Activated CD4-positive, alpha-beta memory T cell treated with anti-CD3 and anti-CD28 coated beads, Interleukin-2, amount 10 ng/mL, durations not matched to agents 7 days and 5 days (primary cell): ENCODE data around the gene C19orf73. TPM values are rescaled to one million over a fixed set of nuclear protein-coding genes. Genes with fewer than 3 reads are reported as not detected.

Experiments used
- CTCF ChIA-PET: fragments of 350-600 bp; sonication (Branson Sonifier 250); formaldehyde crosslinking; loops from one replicate; lab custom pipeline; 2021; ENCODE audit warnings: antibody characterized with exemption, inconsistent platforms; lab: Charles Lee
- POLR2A ChIA-PET: fragments of 350-600 bp; sonication (Branson Sonifier 250); formaldehyde crosslinking; loops from one replicate; lab custom pipeline; 2021; ENCODE audit warnings: antibody characterized with exemption; lab: Charles Lee
- DNase-seq: peaks from one replicate; pipeline ENCODE4 v3.0.0-alpha.2; 2020
- H3K27ac Mint-ChIP-seq: one replicate; pipeline ENCODE4 v1.8.0; 2021; ENCODE audit warnings: mild to moderate bottlenecking, mixed read lengths
- H3K27me3 Mint-ChIP-seq: one replicate; pipeline ENCODE4 v1.8.0; 2021; ENCODE audit warnings: mixed read lengths
- H3K36me3 Mint-ChIP-seq: one replicate; pipeline ENCODE4 v1.8.0; 2021; ENCODE audit warnings: low read depth, mixed read lengths
- H3K4me1 Mint-ChIP-seq: one replicate; pipeline ENCODE4 v1.8.0; 2021; ENCODE audit warnings: mixed read lengths
- H3K4me3 Mint-ChIP-seq: one replicate; pipeline ENCODE4 v1.8.0; 2021; ENCODE audit warnings: mild to moderate bottlenecking, mixed read lengths
- H3K9me3 Mint-ChIP-seq: one replicate; pipeline ENCODE4 v1.8.0; 2021; ENCODE audit warnings: mixed read lengths
- total RNA-seq, 2 experiments: library from RNA; stranded (reverse); gene quantifications; one replicate each; pipeline ENCODE4 v1.2.3, GENCODE V29; 2021

C19orf73 gene
- total RNA-seq, 2 experiments from 2014 or later, result 1.0 TPM

DNA sequence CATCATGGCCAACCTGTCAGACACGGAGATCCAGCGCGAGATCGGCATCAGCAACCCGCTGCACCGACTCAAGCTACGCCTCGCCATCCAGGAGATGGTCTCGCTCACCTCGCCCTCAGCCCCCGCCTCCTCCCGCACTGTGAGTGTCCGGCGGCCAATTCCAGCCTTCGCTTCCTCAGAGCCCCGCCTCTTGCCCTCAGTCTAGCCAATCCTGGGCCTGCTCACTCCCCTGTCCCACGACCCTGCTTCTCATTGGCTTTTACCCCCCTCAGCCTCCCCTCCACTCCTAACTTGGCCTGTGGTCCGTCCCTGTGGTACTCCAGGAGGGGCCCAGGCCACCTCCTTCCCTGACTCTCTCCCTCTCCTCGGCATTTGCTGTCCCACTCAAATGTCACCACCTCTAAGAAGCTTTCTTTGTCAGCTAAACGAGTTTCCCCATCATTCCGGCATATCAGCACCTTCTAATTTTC, 24.0 kb upstream of the C19orf73 start:
- Mint-ChIP-seq H3K4me1 (peaks cover 20% of the 10 kb centered on the region), H3K27me3 (peaks cover 26% of the 10 kb centered on the region), H3K27ac (no peak overlapping the region), H3K4me3 (peak overlapping the region; percentile 70), H3K9me3 (no peaks in the 10 kb centered on the region), H3K36me3 (no peaks in the 10 kb centered on the region)
- CTCF ChIA-PET, result interaction anchor here (0.6 to 1.1 kb wide), 3 partner anchors 45 to 751 kb away, joined by 3 to 6 read pairs (median 4); no protein-coding TSS in a partner anchor
- POLR2A ChIA-PET, result no interaction called here
- peak; percentile 74 for DNase-seq

DNA sequence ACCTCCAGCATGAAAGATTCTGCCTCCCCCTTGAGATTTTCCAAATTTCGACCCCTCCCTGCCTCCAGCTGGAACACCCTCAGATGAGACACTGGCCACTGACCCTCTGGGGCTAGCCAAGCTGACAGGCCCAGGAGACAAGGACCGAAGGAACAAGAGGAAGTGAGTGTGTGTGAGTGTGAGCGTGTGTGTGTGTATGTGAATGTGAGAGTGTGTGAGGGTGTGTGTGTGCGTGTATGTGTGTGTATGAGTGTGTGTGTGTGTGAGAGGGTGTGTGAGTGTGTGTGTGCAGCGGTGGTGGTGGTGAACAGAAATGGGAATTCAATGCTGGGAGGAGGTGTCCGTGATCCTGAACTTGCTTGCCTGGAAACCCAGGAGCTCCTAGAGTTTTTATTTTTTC, 22.4 kb upstream of the C19orf73 start:
- Mint-ChIP-seq H3K27me3 (peaks cover 16% of the 10 kb centered on the region), H3K27ac (no peak overlapping the region), H3K4me1 (peaks cover 20% of the 10 kb centered on the region), H3K9me3 (no peaks in the 10 kb centered on the region), H3K4me3 (no peak overlapping the region), H3K36me3 (no peaks in the 10 kb centered on the region)
- ChIA-PET POLR2A (no interaction called here), CTCF (interaction anchor here (1.0 kb wide), 1 partner anchor 27 kb away, joined by 4 read pairs; the partner anchor contains the start of gene LIN7B)
- no peak for DNase-seq

DNA sequence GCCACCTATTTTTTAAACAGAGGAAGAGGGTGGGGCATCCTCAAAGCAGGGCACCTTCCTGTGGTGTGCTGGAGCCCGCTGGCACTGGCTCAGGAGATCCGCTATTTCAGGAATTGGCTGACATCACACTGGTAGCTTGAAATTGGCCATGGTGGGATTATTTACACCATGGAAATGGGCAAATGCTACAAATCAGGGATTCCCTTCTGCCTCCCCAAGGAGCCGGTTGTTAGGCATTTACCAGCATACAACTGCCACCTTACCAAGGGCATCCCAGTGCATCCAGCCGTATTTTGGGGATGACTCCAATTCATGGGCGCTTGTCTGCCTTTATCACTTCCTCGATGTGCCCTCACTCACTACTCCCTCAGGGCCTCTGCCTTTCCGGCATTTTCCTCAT, 22.0 kb upstream of the C19orf73 start:
- Mint-ChIP-seq H3K4me3 (no peak overlapping the region), H3K27me3 (peaks cover 14% of the 10 kb centered on the region), H3K9me3 (no peaks in the 10 kb centered on the region), H3K36me3 (no peaks in the 10 kb centered on the region), H3K27ac (no peak overlapping the region), H3K4me1 (peaks cover 20% of the 10 kb centered on the region)
- no peak for DNase-seq
- ChIA-PET POLR2A (no interaction called here), CTCF (interaction anchor here (1.0 kb wide), 1 partner anchor 27 kb away, joined by 4 read pairs; the partner anchor contains the start of gene LIN7B)

DNA sequence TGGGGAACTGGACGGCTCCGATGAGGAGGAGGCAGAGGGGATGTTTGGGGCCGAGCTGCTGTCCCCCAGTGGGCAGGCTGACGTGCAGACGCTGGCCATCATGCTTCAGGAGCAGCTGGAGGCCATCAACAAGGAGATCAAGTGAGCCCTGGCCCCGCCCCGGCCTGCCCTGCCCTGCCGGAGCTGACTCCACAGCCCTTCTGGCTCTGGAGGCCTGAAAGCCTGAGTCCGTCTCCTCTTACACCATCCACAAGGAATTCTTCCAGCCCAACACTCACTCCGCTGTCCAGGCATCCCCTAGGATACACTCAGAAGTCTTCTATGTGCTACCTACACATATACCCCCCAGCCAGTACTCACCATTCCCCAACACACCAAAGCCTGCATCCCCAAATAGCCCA, 17.8 kb upstream of the C19orf73 start:
- no peak for DNase-seq
- no peak overlapping the region for H3K4me3 Mint-ChIP-seq
- H3K27me3 Mint-ChIP-seq, result peaks cover 10% of the 10 kb centered on the region
- no peaks in the 10 kb centered on the region for H3K9me3 Mint-ChIP-seq
- ChIA-PET POLR2A (no interaction called here), CTCF (interaction anchor here (0.9 kb wide), 1 partner anchor 23 kb away, joined by 7 read pairs; the partner anchor contains the start of gene LIN7B)
- no peak overlapping the region for H3K27ac Mint-ChIP-seq
- H3K36me3 Mint-ChIP-seq, result no peaks in the 10 kb centered on the region
- peaks cover 13% of the 10 kb centered on the region for H3K4me1 Mint-ChIP-seq

DNA sequence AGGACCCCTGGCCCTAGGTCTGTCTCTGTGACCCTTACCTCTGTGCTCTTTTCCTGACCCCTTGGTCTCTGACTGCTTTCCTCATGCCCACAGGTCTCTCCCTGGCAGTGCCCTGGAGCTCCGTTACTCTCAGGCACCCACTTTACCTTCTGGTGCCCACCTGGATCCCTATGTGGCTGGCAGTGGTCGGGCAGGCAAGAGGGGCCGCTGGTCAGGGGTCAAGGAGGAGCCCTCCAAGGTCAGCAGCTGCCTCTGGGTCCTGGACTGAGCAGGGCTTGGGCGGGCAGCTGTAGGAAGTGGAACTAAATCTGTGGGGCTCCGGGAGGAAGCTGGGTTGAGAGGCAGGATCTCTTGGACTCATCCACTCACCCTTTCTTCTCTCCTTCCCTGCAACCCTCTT, 16.7 kb upstream of the C19orf73 start:
- Mint-ChIP-seq H3K4me3 (no peak overlapping the region), H3K27ac (no peak overlapping the region), H3K36me3 (no peaks in the 10 kb centered on the region), H3K4me1 (peaks cover 8% of the 10 kb centered on the region), H3K9me3 (no peaks in the 10 kb centered on the region), H3K27me3 (peaks cover 6% of the 10 kb centered on the region)
- ChIA-PET CTCF (no interaction called here), POLR2A (interaction anchor here (1.2 kb wide), 1 partner anchor 29 kb away, joined by 3 read pairs; no protein-coding TSS in a partner anchor)
- no peak for DNase-seq

DNA sequence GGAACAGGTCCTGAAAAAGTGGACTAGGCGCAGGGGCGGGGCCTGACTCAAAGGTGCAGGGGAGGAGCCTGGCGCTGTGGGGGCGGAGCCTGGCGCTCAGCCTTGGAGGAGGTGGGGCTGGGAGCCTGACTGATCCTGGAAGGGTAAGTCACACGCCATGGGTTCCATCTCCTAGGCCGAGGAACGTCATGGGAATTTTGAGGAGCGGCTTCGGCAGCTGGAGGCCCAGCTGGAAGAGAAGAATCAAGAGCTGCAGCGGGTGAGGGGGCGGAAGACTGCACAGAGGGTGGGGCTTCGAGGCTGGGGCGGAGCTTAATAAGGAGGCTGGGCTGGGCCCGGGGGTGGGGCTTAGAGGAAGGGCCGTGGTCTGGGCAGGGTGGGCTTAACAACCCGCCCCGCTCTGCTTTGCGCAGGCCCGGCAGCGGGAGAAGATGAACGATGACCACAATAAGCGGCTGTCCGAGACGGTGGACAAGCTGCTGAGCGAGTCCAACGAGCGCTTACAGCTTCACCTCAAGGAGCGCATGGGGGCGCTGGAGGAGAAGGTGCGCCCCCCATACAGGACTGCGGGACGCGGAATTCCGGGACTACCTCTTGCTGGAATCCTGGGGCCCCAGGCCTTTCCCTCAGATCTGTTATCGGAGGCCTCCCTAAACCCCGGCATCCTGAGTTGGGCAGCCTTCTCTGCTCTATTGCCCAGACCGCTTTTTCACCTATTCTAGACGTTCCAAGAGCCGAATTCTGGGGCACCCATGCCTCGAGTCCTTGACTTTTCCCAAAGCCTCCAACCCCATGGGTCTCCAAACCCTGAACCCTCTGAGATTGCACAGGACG, 14.9 kb upstream of the C19orf73 start:
- ChIA-PET POLR2A (interaction anchor here (1.3 kb wide), 1 partner anchor 27 kb away, joined by 4 read pairs; no protein-coding TSS in a partner anchor), CTCF (interaction anchor here (1.0 kb wide), 2 partner anchors 74 to 140 kb away, joined by 3 to 4 read pairs; partner anchors contain the start of gene RUVBL2)
- no peaks in the 10 kb centered on the region for H3K36me3 Mint-ChIP-seq
- no peaks in the 10 kb centered on the region for H3K9me3 Mint-ChIP-seq
- H3K27ac Mint-ChIP-seq, result no peak overlapping the region
- peaks cover 10% of the 10 kb centered on the region for H3K27me3 Mint-ChIP-seq
- peak overlapping the region; percentile 24 for H3K4me3 Mint-ChIP-seq
- H3K4me1 Mint-ChIP-seq, result peaks cover 13% of the 10 kb centered on the region
- peak; percentile 55 for DNase-seq

DNA sequence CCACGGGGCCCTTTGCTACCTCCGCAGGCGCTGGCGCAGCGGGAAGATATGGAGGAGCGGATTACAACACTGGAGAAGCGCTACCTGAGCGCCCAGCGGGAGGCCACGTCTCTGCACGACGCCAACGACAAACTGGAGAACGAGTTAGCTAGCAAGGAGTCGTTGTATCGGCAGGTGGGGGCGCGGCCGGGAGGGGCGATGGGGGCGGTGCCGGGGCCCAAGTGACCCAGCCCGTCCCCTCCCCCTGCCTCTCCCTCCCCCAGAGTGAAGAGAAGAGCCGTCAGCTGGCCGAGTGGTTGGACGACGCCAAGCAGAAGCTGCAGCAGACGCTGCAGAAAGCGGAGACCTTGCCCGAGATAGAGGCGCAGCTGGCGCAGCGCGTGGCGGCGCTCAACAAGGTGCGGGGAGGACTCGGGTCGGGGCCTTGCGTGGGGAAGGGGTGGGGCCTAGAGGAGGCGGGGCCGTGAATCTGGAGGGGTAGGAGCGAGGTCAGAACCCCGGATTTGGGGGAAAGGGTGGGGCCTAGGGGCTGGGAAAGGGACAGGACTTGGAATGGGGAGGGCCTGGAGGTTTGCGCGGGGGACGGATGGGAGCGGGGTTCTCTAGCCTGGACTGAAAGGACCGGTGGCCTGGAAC, 14.1 kb upstream of the C19orf73 start:
- POLR2A ChIA-PET, result interaction anchor here (1.3 kb wide), 1 partner anchor 27 kb away, joined by 4 read pairs; no protein-coding TSS in a partner anchor
- Mint-ChIP-seq H3K27me3 (peaks cover 10% of the 10 kb centered on the region), H3K27ac (no peak overlapping the region), H3K9me3 (no peaks in the 10 kb centered on the region), H3K36me3 (no peaks in the 10 kb centered on the region), H3K4me1 (peaks cover 20% of the 10 kb centered on the region), H3K4me3 (peak overlapping the region; percentile 24)
- CTCF ChIA-PET, result interaction anchor here (1.0 kb wide), 1 partner anchor 75 kb away, joined by 3 read pairs; no protein-coding TSS in a partner anchor
- DNase-seq, result no peak

DNA sequence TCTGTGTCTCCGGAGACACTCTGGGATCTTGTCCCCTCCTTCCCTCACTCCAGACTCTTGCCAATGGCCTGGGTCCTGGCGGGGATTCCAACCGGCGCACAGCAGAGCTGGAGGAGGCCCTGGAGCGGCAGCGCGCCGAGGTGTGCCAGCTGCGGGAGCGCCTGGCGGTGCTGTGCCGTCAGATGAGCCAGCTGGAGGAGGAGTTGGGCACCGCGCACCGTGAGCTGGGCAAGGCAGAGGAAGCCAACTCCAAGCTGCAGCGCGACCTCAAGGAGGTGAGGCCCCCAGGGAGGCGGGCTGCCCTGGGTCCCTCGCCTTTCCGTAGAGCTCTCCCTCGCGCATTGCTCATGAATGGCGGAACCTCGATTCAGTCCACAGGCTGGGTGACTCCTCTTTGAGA, 11.4 kb upstream of the C19orf73 start:
- Mint-ChIP-seq H3K36me3 (no peaks in the 10 kb centered on the region), H3K27ac (no peak overlapping the region), H3K4me1 (peaks cover 25% of the 10 kb centered on the region), H3K4me3 (no peak overlapping the region), H3K27me3 (peaks cover 10% of the 10 kb centered on the region), H3K9me3 (no peaks in the 10 kb centered on the region)
- ChIA-PET POLR2A (interaction anchor here (0.6 to 1.7 kb wide), 4 partner anchors 13 to 132 kb away, joined by 3 to 5 read pairs (median 3); no protein-coding TSS in a partner anchor), CTCF (interaction anchor here (1.1 to 4.4 kb wide), 3 partner anchors 16 to 137 kb away, joined by 3 to 28 read pairs (median 18); partner anchors contain the start of genes LIN7B and RUVBL2)
- DNase-seq, result no peak

DNA sequence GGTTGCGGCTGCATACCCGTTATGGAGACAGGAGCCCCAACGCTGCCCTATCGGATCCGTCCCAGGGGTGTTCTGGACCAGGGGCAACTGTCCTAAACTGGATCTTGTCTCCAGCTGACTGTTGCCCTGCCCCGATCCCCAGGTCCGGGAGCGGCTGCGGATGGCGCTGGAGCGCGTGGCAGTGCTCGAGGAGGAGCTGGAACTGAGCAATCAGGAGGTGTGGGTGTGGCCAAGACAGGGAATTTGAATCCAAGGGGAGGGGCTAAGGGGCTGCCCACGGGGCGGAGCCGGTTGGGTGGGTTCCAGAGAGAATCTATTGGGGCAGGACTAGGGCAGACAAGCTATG, 10.3 kb upstream of the C19orf73 start:
- H3K4me3 Mint-ChIP-seq, result no peak overlapping the region
- POLR2A ChIA-PET, result interaction anchor here (1.0 to 1.7 kb wide), 4 partner anchors 10 to 20 kb away, joined by 3 to 5 read pairs (median 4); partner anchors contain the start of gene PPFIA3

DNA sequence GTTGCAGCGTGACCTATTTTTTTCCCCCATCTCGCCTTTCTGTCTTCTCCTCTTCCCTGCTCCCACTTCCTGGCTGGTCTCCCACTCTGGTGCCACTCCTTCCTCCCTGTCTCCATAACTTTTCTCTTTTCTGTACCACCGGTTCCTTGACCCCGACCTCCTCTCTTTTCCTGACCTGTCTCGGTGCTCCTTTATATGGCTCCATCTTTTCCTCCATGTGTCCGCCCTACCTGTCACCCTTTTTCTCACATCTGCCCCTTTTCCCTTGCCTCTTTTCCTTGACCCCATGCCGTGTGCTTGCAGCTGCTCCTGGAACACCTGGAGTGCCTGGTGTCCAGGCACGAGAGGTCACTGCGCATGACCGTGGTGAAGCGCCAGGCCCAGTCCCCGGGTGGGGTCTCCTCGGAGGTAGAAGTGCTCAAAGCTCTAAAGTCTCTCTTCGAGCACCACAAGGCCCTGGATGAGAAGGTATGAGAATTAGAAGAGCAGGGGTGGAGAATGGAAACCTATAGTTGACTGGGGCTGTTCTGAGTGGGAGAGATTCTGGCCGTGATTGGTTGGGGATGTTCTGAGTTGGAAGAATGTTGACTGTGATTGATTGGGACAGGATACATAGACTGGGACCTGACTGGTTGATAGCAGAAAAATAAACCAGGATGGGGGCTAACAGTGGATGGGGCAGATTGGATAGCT, 9.7 kb upstream of the C19orf73 start:
- peak overlapping the region; percentile 8 for H3K4me3 Mint-ChIP-seq
- ChIA-PET CTCF (interaction anchor here (0.7 to 4.4 kb wide), 5 partner anchors 11 to 135 kb away, joined by 3 to 28 read pairs (median 12); partner anchors contain the start of genes GYS1, LIN7B and RUVBL2), POLR2A (interaction anchor here (0.9 to 1.6 kb wide), 4 partner anchors 9 to 21 kb away, joined by 3 to 5 read pairs (median 4); partner anchors contain the start of gene PPFIA3)
- no peaks in the 10 kb centered on the region for H3K36me3 Mint-ChIP-seq
- H3K27ac Mint-ChIP-seq, result no peak overlapping the region
- H3K9me3 Mint-ChIP-seq, result no peaks in the 10 kb centered on the region
- no peak for DNase-seq
- peaks cover 9% of the 10 kb centered on the region for H3K27me3 Mint-ChIP-seq
- peaks cover 23% of the 10 kb centered on the region for H3K4me1 Mint-ChIP-seq

More for the DNA sequence above, 10.3 kb upstream of the C19orf73 start:
- Mint-ChIP-seq H3K9me3 (no peaks in the 10 kb centered on the region), H3K4me1 (peaks cover 25% of the 10 kb centered on the region), H3K27ac (peak overlapping the region; percentile 19), H3K36me3 (no peaks in the 10 kb centered on the region), H3K27me3 (peaks cover 7% of the 10 kb centered on the region)
- CTCF ChIA-PET, result interaction anchor here (0.7 to 4.4 kb wide), 5 partner anchors 10 to 136 kb away, joined by 3 to 28 read pairs (median 12); partner anchors contain the start of genes GYS1, LIN7B and RUVBL2
- no peak for DNase-seq

DNA sequence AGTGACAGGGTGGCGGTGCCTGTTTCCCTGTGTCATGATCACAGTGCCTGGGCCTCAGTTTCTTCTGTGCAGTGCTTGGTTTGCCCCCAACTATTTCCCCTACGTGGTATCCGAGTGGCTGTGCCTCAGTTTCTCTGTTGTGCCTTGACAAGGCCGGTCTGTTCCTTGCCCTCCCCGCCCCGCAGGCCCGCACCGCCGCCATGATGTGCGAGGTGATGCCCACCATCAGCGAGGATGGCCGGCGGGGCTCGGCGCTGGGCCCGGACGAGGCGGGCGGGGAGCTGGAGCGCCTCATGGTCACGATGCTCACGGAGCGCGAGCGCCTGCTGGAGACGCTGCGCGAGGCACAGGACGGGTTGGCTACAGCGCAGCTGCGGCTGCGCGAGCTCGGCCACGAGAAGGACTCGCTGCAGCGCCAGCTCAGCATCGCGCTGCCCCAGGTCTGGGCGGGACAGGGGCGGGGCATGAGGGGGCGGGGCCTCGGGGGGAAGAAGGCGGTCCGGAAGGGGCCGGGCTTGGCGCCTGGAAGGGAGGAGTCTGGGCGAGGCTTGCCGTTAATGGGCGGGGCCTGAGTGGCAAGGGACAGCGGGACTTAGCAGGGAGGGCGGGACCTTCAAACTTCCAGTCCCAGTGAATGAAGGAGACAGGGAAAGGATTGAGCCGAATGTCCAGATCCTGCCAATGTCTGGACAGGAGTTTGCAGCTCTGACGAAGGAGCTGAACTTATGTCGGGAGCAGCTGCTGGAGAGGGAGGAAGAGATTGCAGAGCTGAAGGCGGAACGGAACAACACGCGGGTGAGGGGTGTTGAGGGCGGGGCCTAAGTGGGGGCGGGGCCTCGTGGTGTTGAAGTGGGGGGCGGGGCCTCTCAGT, 9.0 kb upstream of the C19orf73 start:
- CTCF ChIA-PET, result interaction anchor here (0.5 to 4.4 kb wide), 9 partner anchors 14 to 316 kb away, joined by 3 to 28 read pairs (median 5); partner anchors contain the start of genes GYS1, LIN7B and RUVBL2
- H3K27me3 Mint-ChIP-seq, result peaks cover 6% of the 10 kb centered on the region
- H3K9me3 Mint-ChIP-seq, result no peaks in the 10 kb centered on the region
- peak overlapping the region; percentile 80 for H3K4me3 Mint-ChIP-seq
- POLR2A ChIA-PET, result interaction anchor here (0.9 to 1.3 kb wide), 4 partner anchors 9 to 22 kb away, joined by 3 to 6 read pairs (median 4); partner anchors contain the start of genes LIN7B and PPFIA3
- peak overlapping the region; percentile 73 for H3K27ac Mint-ChIP-seq
- no peaks in the 10 kb centered on the region for H3K36me3 Mint-ChIP-seq
- peak; percentile 96 for DNase-seq
- H3K4me1 Mint-ChIP-seq, result peaks cover 19% of the 10 kb centered on the region
